ENCODE data around the gene CERS1.

- TF ChIP-seq RAD21 (IDR thresholded peaks at IDR 0.05), result no peak
- TF ChIP-seq, protein P1, sequence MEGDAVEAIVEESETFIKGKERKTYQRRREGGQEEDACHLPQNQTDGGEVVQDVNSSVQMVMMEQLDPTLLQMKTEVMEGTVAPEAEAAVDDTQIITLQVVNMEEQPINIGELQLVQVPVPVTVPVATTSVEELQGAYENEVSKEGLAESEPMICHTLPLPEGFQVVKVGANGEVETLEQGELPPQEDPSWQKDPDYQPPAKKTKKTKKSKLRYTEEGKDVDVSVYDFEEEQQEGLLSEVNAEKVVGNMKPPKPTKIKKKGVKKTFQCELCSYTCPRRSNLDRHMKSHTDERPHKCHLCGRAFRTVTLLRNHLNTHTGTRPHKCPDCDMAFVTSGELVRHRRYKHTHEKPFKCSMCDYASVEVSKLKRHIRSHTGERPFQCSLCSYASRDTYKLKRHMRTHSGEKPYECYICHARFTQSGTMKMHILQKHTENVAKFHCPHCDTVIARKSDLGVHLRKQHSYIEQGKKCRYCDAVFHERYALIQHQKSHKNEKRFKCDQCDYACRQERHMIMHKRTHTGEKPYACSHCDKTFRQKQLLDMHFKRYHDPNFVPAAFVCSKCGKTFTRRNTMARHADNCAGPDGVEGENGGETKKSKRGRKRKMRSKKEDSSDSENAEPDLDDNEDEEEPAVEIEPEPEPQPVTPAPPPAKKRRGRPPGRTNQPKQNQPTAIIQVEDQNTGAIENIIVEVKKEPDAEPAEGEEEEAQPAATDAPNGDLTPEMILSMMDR (IDR thresholded peaks at IDR 0.05; ENCODE audit: low read depth, low read length, missing input control), result no peak
- no peak for TF ChIP-seq SP1 (IDR thresholded peaks at IDR 0.05)
- no peak for TF ChIP-seq JUND (IDR thresholded peaks at IDR 0.05)
Observed at GRCh38 chr19:18921593-18921992, 25.6 kb upstream of the CERS1 start.
